ENCODE results near the gene FDX2. TPM values are rescaled to one million over a fixed set of nuclear protein-coding genes. Genes with fewer than 3 reads are reported as not detected.
A peak's percentile ranks its signal among the peaks of the same experiment; 100 is the strongest.

Gene FDX2
- total RNA-seq (2014; rRNA removed; shearing (Covaris generic)) = 22.3 and 40.8 TPM in 2 replicates

DNA sequence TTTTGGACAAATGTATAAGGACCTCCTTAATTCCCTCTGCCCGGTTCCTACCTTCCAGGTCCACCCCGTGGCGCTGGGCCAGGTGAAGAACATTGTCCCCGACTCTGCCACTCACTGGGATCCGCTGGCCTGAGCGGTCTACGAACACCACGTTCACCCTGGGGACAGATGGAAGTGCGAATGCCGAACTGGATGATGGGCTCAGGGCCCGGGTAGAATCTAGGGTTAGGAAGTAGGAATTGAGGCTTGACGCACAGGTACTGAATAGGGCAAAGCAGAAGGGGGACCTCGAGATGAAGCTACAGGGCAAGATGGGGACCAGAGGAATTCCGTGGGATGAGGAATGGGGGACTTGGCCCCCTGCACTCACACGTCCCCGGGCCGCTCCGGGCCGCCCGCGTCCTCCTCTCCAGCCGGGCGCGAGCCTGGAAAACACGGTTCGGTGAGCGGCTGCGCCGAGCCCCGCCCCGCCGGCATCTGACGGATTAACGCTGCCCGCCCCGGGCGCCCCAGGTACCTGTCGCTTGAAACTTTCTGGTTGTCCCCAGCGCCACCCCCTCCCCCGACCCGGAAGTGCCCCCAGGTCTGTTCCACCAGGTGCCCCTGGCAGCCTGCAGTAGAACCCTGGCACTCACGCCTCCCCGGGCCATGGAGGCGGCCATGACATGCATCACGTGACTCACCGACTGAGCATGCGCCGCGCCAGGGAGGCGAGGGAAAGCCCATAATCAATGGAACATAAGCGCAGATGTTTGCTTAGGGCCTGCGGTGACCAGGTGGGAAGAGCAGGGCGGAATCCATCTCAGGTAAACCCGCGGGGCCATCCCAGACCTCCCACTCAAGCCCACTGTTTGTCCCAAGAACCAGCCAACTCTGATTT lies at the start of gene FDX2:
TSS of gene FDX2 (minus strand) at position 681 of the 880 bp plus-strand sequence. CDS start at position 662, 19 bp downstream.
- Histone ChIP-seq H3K36me3 (replicated peaks; ENCODE audit: control insufficient read depth, insufficient read depth, low read length) (peaks cover 14% of the 10 kb centered on the region), H3K27me3 (ENCODE audit: control insufficient read depth, insufficient read depth, low read length) (no peaks in the 10 kb centered on the region), H3K4me3 (ENCODE audit: insufficient read depth, low read depth, low read length) (peak within 1 kb of the TSS; percentile 89)
- peak; percentile 97 for DNase-seq

- Histone ChIP-seq H3K27me3 (ENCODE audit: control insufficient read depth, insufficient read depth, low read length) (no peaks in the 10 kb centered on the region), H3K36me3 (replicated peaks; ENCODE audit: control insufficient read depth, insufficient read depth, low read length) (peaks cover 3% of the 10 kb centered on the region), H3K4me3 (ENCODE audit: insufficient read depth, low read depth, low read length) (no peak overlapping the region)
- peak; percentile 31 for DNase-seq
Observed at GRCh38 chr19:10365518-10365917, 49.7 kb upstream of the FDX2 start.

DNA sequence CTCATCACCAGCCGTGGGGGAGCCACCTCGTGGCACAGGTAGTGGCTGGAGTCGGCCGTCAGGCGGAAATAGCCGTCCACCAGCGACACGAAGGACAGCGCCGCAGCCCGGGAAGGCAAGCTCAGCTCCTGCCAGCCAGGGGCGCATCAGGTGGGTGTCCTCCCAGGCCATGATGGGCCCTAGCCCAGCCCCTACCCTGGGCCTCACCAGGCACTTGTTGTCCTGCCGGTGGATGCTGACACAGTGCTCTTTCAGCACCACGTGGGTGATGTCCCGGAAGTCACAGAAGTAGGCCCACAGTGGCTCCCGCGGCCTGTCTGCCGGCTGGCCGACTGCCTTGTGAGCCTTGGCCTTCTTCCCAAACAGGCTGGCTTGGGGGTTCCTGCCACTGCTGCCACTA lies 48.8 kb upstream of the FDX2 start:
- peaks cover 3% of the 10 kb centered on the region for H3K36me3 ChIP-seq (replicated peaks; ENCODE audit: control insufficient read depth, insufficient read depth, low read length)
- H3K27me3 ChIP-seq (ENCODE audit: control insufficient read depth, insufficient read depth, low read length) = no peaks in the 10 kb centered on the region
- H3K4me3 ChIP-seq (ENCODE audit: insufficient read depth, low read depth, low read length) = no peak overlapping the region
- DNase-seq = peak; percentile 54

DNA sequence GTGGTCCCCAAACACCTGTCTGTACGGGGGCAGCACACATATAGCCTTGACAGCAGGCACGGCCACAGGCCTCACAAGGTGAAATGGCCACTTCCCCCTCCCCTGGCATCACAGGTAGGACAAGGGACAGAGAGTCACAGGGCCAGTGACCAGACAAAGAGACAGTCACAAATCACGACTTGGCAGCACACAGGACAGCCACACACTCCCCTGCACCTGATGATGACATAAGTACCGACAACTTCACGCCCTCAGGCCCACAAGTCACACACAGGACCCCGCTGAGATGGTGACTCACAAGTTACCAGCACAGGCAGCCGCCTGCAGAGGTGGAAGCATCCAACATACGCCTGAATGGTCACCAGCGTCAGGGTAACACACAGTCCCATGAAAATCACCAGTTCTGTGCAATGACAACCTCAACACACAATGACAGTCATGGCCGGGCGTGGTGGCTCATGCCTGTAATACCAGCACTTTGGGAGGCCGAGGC lies 48.0 kb upstream of the FDX2 start:
- Histone ChIP-seq H3K4me3 (ENCODE audit: insufficient read depth, low read depth, low read length) (no peak overlapping the region), H3K36me3 (replicated peaks; ENCODE audit: control insufficient read depth, insufficient read depth, low read length) (peaks cover 3% of the 10 kb centered on the region), H3K27me3 (ENCODE audit: control insufficient read depth, insufficient read depth, low read length) (no peaks in the 10 kb centered on the region)
- no peak for DNase-seq

- no peak overlapping the region for H3K4me3 ChIP-seq (ENCODE audit: insufficient read depth, low read depth, low read length)
- peak; percentile 44 for DNase-seq
- peaks cover 3% of the 10 kb centered on the region for H3K36me3 ChIP-seq (replicated peaks; ENCODE audit: control insufficient read depth, insufficient read depth, low read length)
- H3K27me3 ChIP-seq (ENCODE audit: control insufficient read depth, insufficient read depth, low read length) = no peaks in the 10 kb centered on the region
Observed at GRCh38 chr19:10362259-10362658, 46.4 kb upstream of the FDX2 start.

- Histone ChIP-seq H3K36me3 (replicated peaks; ENCODE audit: control insufficient read depth, insufficient read depth, low read length) (peaks cover 3% of the 10 kb centered on the region), H3K27me3 (ENCODE audit: control insufficient read depth, insufficient read depth, low read length) (no peaks in the 10 kb centered on the region), H3K4me3 (ENCODE audit: insufficient read depth, low read depth, low read length) (no peak overlapping the region)
- DNase-seq = peak; percentile 66
Observed at GRCh38 chr19:10361569-10362011, 45.8 kb upstream of the FDX2 start.

DNA sequence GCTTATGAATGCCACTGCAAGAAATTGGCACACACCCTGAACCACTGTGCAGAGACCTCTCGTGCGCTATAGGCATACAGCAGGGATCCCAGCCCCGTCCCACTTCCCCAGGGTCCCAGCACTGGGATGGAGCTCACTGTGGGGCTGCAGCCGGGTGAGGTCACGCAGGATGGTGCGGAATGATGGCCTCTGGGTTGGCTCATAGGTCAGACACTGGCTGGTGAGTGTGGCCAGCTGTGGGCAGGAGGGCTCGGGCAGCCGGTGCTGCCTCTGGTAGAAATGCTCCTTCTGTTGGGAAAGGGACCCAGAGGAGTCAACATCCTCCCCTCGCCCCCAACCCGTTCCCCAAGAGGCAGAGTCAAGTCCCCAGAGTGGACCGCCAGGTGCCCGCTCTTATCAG lies 40.6 kb upstream of the FDX2 start:
- no peaks in the 10 kb centered on the region; the same call in 1 of the 2 replicates for H3K36me3 ChIP-seq (replicated peaks; ENCODE audit: control insufficient read depth, insufficient read depth, low read length)
- no peak for DNase-seq
- H3K27me3 ChIP-seq (ENCODE audit: control insufficient read depth, insufficient read depth, low read length) = no peaks in the 10 kb centered on the region
- no peak overlapping the region for H3K4me3 ChIP-seq (ENCODE audit: insufficient read depth, low read depth, low read length)

DNA sequence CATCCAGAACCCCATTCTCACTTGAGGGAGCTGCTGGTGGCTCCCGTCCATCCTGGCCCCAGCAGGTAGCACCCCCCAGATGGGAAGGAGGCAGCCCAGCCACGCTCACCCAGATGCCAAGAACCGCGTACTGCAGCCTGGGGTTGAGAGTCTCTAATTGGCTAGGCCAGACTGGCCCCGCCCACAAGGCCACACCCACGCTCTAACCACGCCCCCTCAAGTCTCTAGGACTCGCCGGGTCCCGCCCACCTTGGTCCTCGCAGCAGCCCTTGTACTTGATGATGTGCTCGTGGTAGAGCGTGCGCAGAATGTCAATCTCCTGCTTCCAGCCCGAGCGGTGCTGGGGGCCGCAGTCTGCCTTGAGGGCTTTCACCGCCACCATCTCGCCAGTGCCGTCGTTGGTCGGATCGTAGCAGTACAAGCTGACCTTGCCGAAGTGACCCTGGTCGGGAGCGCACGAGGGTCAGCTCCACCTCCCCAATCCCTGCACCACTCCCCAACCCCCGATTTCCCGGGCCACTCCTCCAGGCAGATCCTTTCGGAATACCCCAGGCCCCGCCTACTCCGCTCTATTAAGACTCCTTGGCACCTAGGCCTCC lies 38.1 kb upstream of the FDX2 start:
- H3K36me3 ChIP-seq (replicated peaks; ENCODE audit: control insufficient read depth, insufficient read depth, low read length) = no peaks in the 10 kb centered on the region; the same call in 1 of the 2 replicates
- peak; percentile 97 for DNase-seq
- H3K4me3 ChIP-seq (ENCODE audit: insufficient read depth, low read depth, low read length) = peak overlapping the region; percentile 68
- no peaks in the 10 kb centered on the region for H3K27me3 ChIP-seq (ENCODE audit: control insufficient read depth, insufficient read depth, low read length)

- Histone ChIP-seq H3K36me3 (replicated peaks; ENCODE audit: control insufficient read depth, insufficient read depth, low read length) (no peaks in the 10 kb centered on the region; the same call in 1 of the 2 replicates), H3K27me3 (ENCODE audit: control insufficient read depth, insufficient read depth, low read length) (no peaks in the 10 kb centered on the region), H3K4me3 (ENCODE audit: insufficient read depth, low read depth, low read length) (peak overlapping the region; percentile 68)
- peak; percentile 93 for DNase-seq
Observed at GRCh38 chr19:10352764-10353671, 37.2 kb upstream of the FDX2 start.

DNA sequence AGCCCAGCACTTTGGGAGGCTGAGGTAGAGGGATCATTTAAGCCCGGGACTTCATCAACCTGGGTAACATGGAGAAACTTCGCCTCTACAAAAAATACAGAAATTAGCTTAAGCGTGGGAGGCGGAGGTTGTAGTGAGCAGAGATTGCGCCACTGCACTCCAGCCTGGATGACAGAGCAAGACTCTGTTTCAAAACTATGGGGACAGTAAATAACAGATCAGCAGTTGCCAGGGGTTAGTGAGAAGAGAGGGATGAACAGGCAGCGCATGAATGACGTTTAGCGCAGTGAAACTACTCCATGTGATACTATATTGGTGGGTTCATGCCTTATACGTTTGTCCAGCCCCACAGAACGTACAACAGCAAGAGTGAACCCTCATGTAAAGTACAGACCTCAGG lies 30.7 kb upstream of the FDX2 start:
- Histone ChIP-seq H3K27me3 (ENCODE audit: control insufficient read depth, insufficient read depth, low read length) (no peaks in the 10 kb centered on the region), H3K4me3 (ENCODE audit: insufficient read depth, low read depth, low read length) (no peak overlapping the region), H3K36me3 (replicated peaks; ENCODE audit: control insufficient read depth, insufficient read depth, low read length) (no peaks in the 10 kb centered on the region; the same call in 1 of the 2 replicates)
- DNase-seq = no peak

- Histone ChIP-seq H3K36me3 (replicated peaks; ENCODE audit: control insufficient read depth, insufficient read depth, low read length) (no peaks in the 10 kb centered on the region), H3K27me3 (ENCODE audit: control insufficient read depth, insufficient read depth, low read length) (no peaks in the 10 kb centered on the region)
- no peak for DNase-seq
Observed at GRCh38 chr19:10344780-10345179, 29.0 kb upstream of the FDX2 start.

GRCh38 chr19:10343495-10343894 lies 27.7 kb upstream of the FDX2 start:
- Histone ChIP-seq H3K27me3 (ENCODE audit: control insufficient read depth, insufficient read depth, low read length) (no peaks in the 10 kb centered on the region), H3K36me3 (replicated peaks; ENCODE audit: control insufficient read depth, insufficient read depth, low read length) (no peaks in the 10 kb centered on the region), H3K4me3 (ENCODE audit: insufficient read depth, low read depth, low read length) (no peak overlapping the region)
- no peak for DNase-seq

More at GRCh38 chr19:10344780-10345179, 29.0 kb upstream of the FDX2 start:
- H3K4me3 ChIP-seq (ENCODE audit: insufficient read depth, low read depth, low read length) = no peak overlapping the region

DNA sequence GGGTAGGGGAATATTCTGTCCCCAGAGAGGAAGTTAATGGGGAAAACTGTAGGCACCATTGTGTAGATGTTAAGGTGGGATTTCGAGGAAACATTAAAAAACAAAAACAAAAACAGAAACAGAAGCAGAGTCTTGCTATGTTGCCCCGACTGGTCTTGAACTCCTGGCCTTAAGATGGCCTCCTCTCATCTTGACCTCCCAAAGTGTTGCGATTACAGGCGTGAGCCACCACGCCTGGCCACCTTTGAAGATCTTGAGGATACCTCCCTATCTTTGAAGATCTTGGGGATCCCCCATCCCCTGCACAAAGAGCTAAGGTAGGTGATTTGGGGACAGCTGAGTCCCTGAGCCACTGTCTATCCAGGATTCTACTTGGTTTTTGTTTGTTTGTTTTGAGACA lies 24.2 kb upstream of the FDX2 start:
- no peak for DNase-seq
- H3K27me3 ChIP-seq (ENCODE audit: control insufficient read depth, insufficient read depth, low read length) = no peaks in the 10 kb centered on the region
- no peak overlapping the region for H3K4me3 ChIP-seq (ENCODE audit: insufficient read depth, low read depth, low read length)
- H3K36me3 ChIP-seq (replicated peaks; ENCODE audit: control insufficient read depth, insufficient read depth, low read length) = no peaks in the 10 kb centered on the region

DNA sequence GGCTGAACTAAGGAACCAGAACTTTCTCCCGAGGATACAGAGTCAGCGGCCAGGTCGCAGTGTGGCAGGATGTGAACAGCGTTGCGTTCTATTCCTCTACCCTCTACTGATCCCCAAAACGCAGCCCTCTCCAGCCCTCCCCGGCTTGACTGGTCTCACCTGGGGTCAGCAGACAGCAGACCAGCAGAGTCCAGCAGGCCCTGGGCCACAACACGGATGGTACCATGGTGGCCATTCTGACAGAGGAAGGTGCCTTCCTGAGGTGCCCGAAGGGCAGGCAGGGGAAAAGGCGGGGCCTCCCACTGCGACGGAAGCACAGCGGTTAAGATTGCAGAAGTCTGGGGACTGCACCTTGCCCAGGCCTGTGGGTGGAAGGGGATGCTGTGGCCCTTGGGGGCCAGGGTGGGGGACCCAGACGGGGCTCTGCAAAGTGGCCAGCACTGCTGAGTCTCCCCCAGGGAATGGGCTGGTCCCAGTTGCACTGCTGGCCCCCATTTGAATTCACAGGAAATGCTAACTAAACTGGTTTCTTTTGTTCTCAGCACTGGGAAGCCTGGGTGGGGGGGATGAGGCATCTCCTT lies 23.7 kb upstream of the FDX2 start, which contains the start of gene ICAM3:
TSS of gene ICAM3 (minus strand) at position 245 of the 581 bp plus-strand sequence. CDS start at position 235, 10 bp downstream.
- Histone ChIP-seq H3K36me3 (replicated peaks; ENCODE audit: control insufficient read depth, insufficient read depth, low read length) (no peaks in the 10 kb centered on the region), H3K27me3 (ENCODE audit: control insufficient read depth, insufficient read depth, low read length) (no peaks in the 10 kb centered on the region; the same call in 1 of the 2 replicates), H3K4me3 (ENCODE audit: insufficient read depth, low read depth, low read length) (no peak within 1 kb of the TSS)
- DNase-seq = peak; percentile 56

Data from H7 (cell line).